GM21576 (cell line): ENCODE measurements around the gene SH2D1A.
"Not testable (repeated sequence)": the region's sequence is repeated elsewhere in the genome, so short reads cannot be mapped to it uniquely, and the experiment has no call there.

Source experiments
- ATAC-seq: cut with Tn5 transposase; IDR thresholded peaks from one replicate; pipeline ENCODE4 v1.9.1; 2021; ENCODE audit warnings: mild to moderate bottlenecking, moderate library complexity; ENCODE audit not compliant: unreplicated experiment

Gene SH2D1A

GRCh38 chrX:124346117-124346876, at the start of gene SH2D1A:
SH2D1A (plus strand) TSS chrX:124346563; CDS start chrX:124346643, 80 bp downstream.
- no peak for ATAC-seq

GRCh38 chrX:124299323-124299722, 47.0 kb upstream of the SH2D1A start:
- not testable (repeated sequence) for ATAC-seq

GRCh38 chrX:124300405-124300804, 46.0 kb upstream of the SH2D1A start:
- ATAC-seq: no peak

GRCh38 chrX:124307253-124307907, 39.0 kb upstream of the SH2D1A start:
- ATAC-seq: no peak

GRCh38 chrX:124325732-124326131, 20.6 kb upstream of the SH2D1A start:
- ATAC-seq: no peak

GRCh38 chrX:124328765-124329164, 17.6 kb upstream of the SH2D1A start:
- ATAC-seq: no peak

GRCh38 chrX:124332481-124333424, 13.6 kb upstream of the SH2D1A start, which contains the start of gene TEX13D:
TEX13D (plus strand) TSS chrX:124332660; CDS start chrX:124332918, 258 bp downstream.
- ATAC-seq: no peak

GRCh38 chrX:124333862-124334261, 12.5 kb upstream of the SH2D1A start:
- no peak for ATAC-seq

GRCh38 chrX:124334555-124334954, 11.8 kb upstream of the SH2D1A start:
- ATAC-seq: not testable (repeated sequence)

GRCh38 chrX:124335598-124335997, 10.8 kb upstream of the SH2D1A start:
- ATAC-seq: no peak

- no peak for ATAC-seq
These were observed 8.4 kb upstream of the SH2D1A start for GRCh38 chrX:124337916-124338315.

GRCh38 chrX:124338733-124339514, 7.4 kb upstream of the SH2D1A start:
- ATAC-seq: no peak

GRCh38 chrX:124341396-124342132, 4.8 kb upstream of the SH2D1A start:
- no peak for ATAC-seq

GRCh38 chrX:124342174-124342867, 4.0 kb upstream of the SH2D1A start:
- ATAC-seq: no peak

GRCh38 chrX:124343016-124343415, 3.3 kb upstream of the SH2D1A start:
- ATAC-seq: no peak

- no peak for ATAC-seq
These were observed 2.1 kb upstream of the SH2D1A start for GRCh38 chrX:124344246-124344645.

- ATAC-seq: no peak
These were observed 496 bp downstream of the SH2D1A start for GRCh38 chrX:124346877-124347241.

- no peak for ATAC-seq
These were observed 879 bp downstream of the SH2D1A start for GRCh38 chrX:124347242-124347641.

GRCh38 chrX:124348182-124348581, 1.8 kb downstream of the SH2D1A start:
- no peak for ATAC-seq
